Dedifferentiated amniotic fluid mesenchymal stem cell (primary cell): ENCODE measurements around the gene ADAMTS5.

Experiments
- DNase-seq: peaks from one replicate; pipeline ENCODE4 v3.0.0-alpha.2; 2016; ENCODE audit errors: extremely low spot score

The ADAMTS5 gene

GRCh38 chr21:26948194-26948593, 18.7 kb downstream of the ADAMTS5 start:
- no peak for DNase-seq

- DNase-seq = no peak
Observed at GRCh38 chr21:26946744-26947446, 20.0 kb downstream of the ADAMTS5 start.

GRCh38 chr21:26945916-26946675, 20.8 kb downstream of the ADAMTS5 start:
- DNase-seq = no peak

GRCh38 chr21:26943921-26944320, 23.0 kb downstream of the ADAMTS5 start:
- DNase-seq = no peak

- peak; percentile 40 for DNase-seq
Observed at GRCh38 chr21:26941421-26941820, 25.5 kb downstream of the ADAMTS5 start.

- no peak for DNase-seq
Observed at GRCh38 chr21:26939601-26940111, 27.2 kb downstream of the ADAMTS5 start.

GRCh38 chr21:26936641-26937040, 30.2 kb downstream of the ADAMTS5 start:
- DNase-seq = no peak

GRCh38 chr21:26935977-26936376, 30.9 kb downstream of the ADAMTS5 start:
- DNase-seq = no peak

- no peak for DNase-seq
Observed at GRCh38 chr21:26934383-26934782, 32.5 kb downstream of the ADAMTS5 start.

- no peak for DNase-seq
Observed at GRCh38 chr21:26933448-26933847, 33.4 kb downstream of the ADAMTS5 start.

- no peak for DNase-seq
Observed at GRCh38 chr21:26925636-26926035, 41.3 kb downstream of the ADAMTS5 start.

GRCh38 chr21:26925122-26925521, 41.8 kb downstream of the ADAMTS5 start:
- no peak for DNase-seq

- DNase-seq = no peak
Observed at GRCh38 chr21:26923986-26924385, 42.9 kb downstream of the ADAMTS5 start.

- no peak for DNase-seq
Observed at GRCh38 chr21:26920055-26920454, 46.8 kb downstream of the ADAMTS5 start.

GRCh38 chr21:26918323-26919079, 48.4 kb downstream of the ADAMTS5 start:
- peak; percentile 46 for DNase-seq

- DNase-seq = no peak
Observed at GRCh38 chr21:26916799-26917198, 50.1 kb downstream of the ADAMTS5 start.

GRCh38 chr21:26914557-26914956, 52.3 kb downstream of the ADAMTS5 start:
- no peak for DNase-seq

- no peak for DNase-seq
Observed at GRCh38 chr21:26912466-26912865, 54.4 kb downstream of the ADAMTS5 start.

- no peak for DNase-seq
Observed at GRCh38 chr21:26909972-26910371, 56.9 kb downstream of the ADAMTS5 start.

- DNase-seq = no peak
Observed at GRCh38 chr21:26900980-26901379, 65.9 kb downstream of the ADAMTS5 start.

- DNase-seq = no peak
Observed at GRCh38 chr21:26892151-26892550, 74.7 kb downstream of the ADAMTS5 start.

- DNase-seq = no peak
Observed at GRCh38 chr21:26888931-26889330, 78.0 kb downstream of the ADAMTS5 start.
